Sigmoid colon (tissue), 7 donors: ENCODE data around the gene RHBDL1. TPM values are rescaled to one million over a fixed set of nuclear protein-coding genes. Genes with fewer than 3 reads are reported as not detected.

Source experiments
- DNase-seq: peaks from one replicate; pipeline ENCODE4 v3.0.0-alpha.2; 2019
- H3K27ac ChIP-seq, 4 donors: fragments of 200-600 bp; sonication (generic); one replicate each; pipeline ENCODE4 v1.5.1; 2016 to 2019; ENCODE audit warnings: mild to moderate bottlenecking in 1 of 4
- H3K27me3 ChIP-seq, 3 donors: fragments of 200-600 bp; sonication (generic); one replicate each; pipeline ENCODE4 v1.5.1; 2019; ENCODE audit warnings: mild to moderate bottlenecking in 1 of 3
- H3K36me3 ChIP-seq, 4 donors: fragments of 200-600 bp; sonication (generic); one replicate each; pipeline ENCODE4 v1.5.1; 2016 to 2019
- H3K4me1 ChIP-seq, 4 donors: fragments of 200-600 bp; sonication (generic); one replicate each; pipeline ENCODE4 v1.5.1; 2017 to 2019
- H3K4me3 ChIP-seq, 4 donors: fragments of 200-600 bp; sonication (generic); one replicate each; pipeline ENCODE4 v1.5.1; 2017 to 2019; ENCODE audit warnings: mild to moderate bottlenecking in 2 of 4, moderate library complexity in 1 of 4
- H3K9me3 ChIP-seq, 4 donors: fragments of 200-600 bp in 3 of 4; sonication (generic) in 3 of 4; one replicate each; pipeline versions ENCODE4 v1.5.1 to v1.6.1; 2013 to 2019
- CTCF ChIP-seq, 4 experiments: fragments of 450-650 bp in 3 of 4; fragments of 200-600 bp in 1 of 4; IDR thresholded peaks; one replicate each; pipeline ENCODE4 v1.5.1; 2016 to 2019; ENCODE audit warnings: antibody characterized with exemption in 4 of 4, mild to moderate bottlenecking in 3 of 4, moderate library complexity in 2 of 4
- EP300 ChIP-seq, 4 donors: sonication (generic); formaldehyde crosslinking; IDR thresholded peaks; one replicate each; pipeline ENCODE4 v1.6.1; 2017; ENCODE audit warnings: antibody characterized with exemption in 4 of 4
- POLR2A ChIP-seq, 2 donors: fragments of 450-650 bp; IDR thresholded peaks; one replicate each; pipeline ENCODE4 v1.6.1; 2016; ENCODE audit warnings: antibody characterized with exemption in 2 of 2, mild to moderate bottlenecking in 2 of 2, moderate library complexity in 2 of 2
- POLR2AphosphoS5 ChIP-seq, 4 donors: sonication (generic); formaldehyde crosslinking; IDR thresholded peaks; one replicate each; pipeline ENCODE4 v1.6.1; 2017; ENCODE audit warnings: antibody characterized with exemption in 4 of 4
- WGBS, 2 donors: extraction: QIAGEN DNeasy Blood & Tissue Kit; methylation state at CpG; one replicate each; pipeline ENCODE4 v1.1.7; 2013; 5-methylcytosine and 5-hydroxymethylcytosine counted together
- intact Hi-C: fragments of 100-400 bp; cut with DNase I; formaldehyde crosslinking; loops from one replicate; pipeline ENCODE4 v1.15.1; 2023
- polyA plus RNA-seq, 3 donors: library from polyadenylated mRNA; stranded (reverse); fragments of 200-250 nt; gene quantifications; one replicate each; pipeline ENCODE4 v1.2.3, GENCODE V29; 2013
- total RNA-seq, 4 donors: library from RNA; depleted of rRNA; stranded (reverse); fragments of >200 nt; gene quantifications; one replicate each; pipeline ENCODE4 v1.1.0, GENCODE V29; 2016
- donor health status: healthy with polysubstance abuse.
- donor health status: Bipolar disorder and iron deficiency.
- donor health status: healthy.

RHBDL1 gene
- total and polyA plus RNA-seq, 7 donors = 0.46 to 6.1 (median 1.5) TPM; not detected in 2

- no peak for DNase-seq
- peaks cover 0 to 29% (median 23%) of the 10 kb centered on the region in 4 donors for H3K4me1 ChIP-seq
- no peak overlapping the region for H3K27ac ChIP-seq
- no peaks in the 10 kb centered on the region for H3K9me3 ChIP-seq
- 95 to 96% methylated on average over 13 of the region's 13 CpGs for WGBS, 2 donors
- no peaks in the 10 kb centered on the region for H3K27me3 ChIP-seq
- intact Hi-C loops = loop anchor here (10.0 kb wide), 1 partner anchor 285 kb away; the partner anchor contains the start of gene PGAP6
- peaks cover 33 to 48% (median 39%) of the 10 kb centered on the region in 4 donors for H3K36me3 ChIP-seq
- H3K4me3 ChIP-seq = no peak overlapping the region
- no peak for TF ChIP-seq POLR2A (IDR thresholded peaks at IDR 0.05)
- TF ChIP-seq POLR2AphosphoS5 (IDR thresholded peaks at IDR 0.05) = no peak
- TF ChIP-seq EP300 (IDR thresholded peaks at IDR 0.05) = no peak
- TF ChIP-seq CTCF (IDR thresholded peaks at IDR 0.05) = no peak
Observed at GRCh38 chr16:669666-670065, 5.8 kb upstream of the RHBDL1 start.

- Histone ChIP-seq H3K9me3 (no peaks in the 10 kb centered on the region), H3K4me3 (no peak overlapping the region), H3K36me3 (peaks cover 33 to 48% (median 39%) of the 10 kb centered on the region in 4 donors), H3K27ac (no peak overlapping the region), H3K27me3 (no peaks in the 10 kb centered on the region), H3K4me1 (peaks cover 0 to 40% (median 32%) of the 10 kb centered on the region in 4 donors)
- intact Hi-C loops = no loop called here
- WGBS, 2 donors = 92 to 93% methylated on average over 52 of the region's 52 CpGs
- DNase-seq = no peak
- TF ChIP-seq EP300 (IDR thresholded peaks at IDR 0.05) = no peak
Observed at GRCh38 chr16:670485-671352, 4.8 kb upstream of the RHBDL1 start.

- Histone ChIP-seq H3K27ac (no peak overlapping the region), H3K4me3 (no peak overlapping the region), H3K27me3 (no peaks in the 10 kb centered on the region), H3K36me3 (peaks cover 33 to 48% (median 39%) of the 10 kb centered on the region in 4 donors), H3K9me3 (no peaks in the 10 kb centered on the region), H3K4me1 (peaks cover 0 to 47% (median 36%) of the 10 kb centered on the region in 4 donors)
- intact Hi-C loops = no loop called here
- 86 to 91% methylated on average over 40 of the region's 40 CpGs for WGBS, 2 donors
- no peak for TF ChIP-seq CTCF (IDR thresholded peaks at IDR 0.05)
- no peak for TF ChIP-seq POLR2A (IDR thresholded peaks at IDR 0.05)
- no peak for TF ChIP-seq EP300 (IDR thresholded peaks at IDR 0.05)
- no peak for TF ChIP-seq POLR2AphosphoS5 (IDR thresholded peaks at IDR 0.05)
- no peak for DNase-seq
Observed at GRCh38 chr16:671353-672131, 3.9 kb upstream of the RHBDL1 start.

DNA sequence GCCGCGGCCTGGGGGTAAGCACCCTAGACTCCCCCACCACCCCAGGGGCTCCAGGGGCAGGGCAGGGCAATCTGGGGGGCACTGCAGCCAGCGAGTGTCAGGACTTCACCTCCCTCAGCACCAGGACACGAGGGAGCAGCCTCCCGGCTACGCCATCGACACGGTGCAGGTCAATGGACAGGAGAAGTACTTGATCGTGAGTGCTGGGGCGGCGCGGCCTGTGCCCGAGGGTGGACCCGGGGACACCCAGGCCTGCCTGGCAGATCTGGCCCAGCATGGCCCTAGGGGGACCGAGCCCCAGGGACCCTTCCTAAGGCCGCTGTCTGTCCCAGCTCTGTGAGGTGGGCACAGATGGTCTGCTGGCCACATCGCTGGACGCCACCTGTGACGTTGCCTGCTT is 3.1 kb upstream of the RHBDL1 start:
- Histone ChIP-seq H3K9me3 (no peaks in the 10 kb centered on the region), H3K4me3 (no peak overlapping the region), H3K4me1 (peaks cover 0 to 42% (median 33%) of the 10 kb centered on the region in 4 donors), H3K27ac (no peak overlapping the region), H3K36me3 (peaks cover 33 to 48% (median 39%) of the 10 kb centered on the region in 4 donors), H3K27me3 (no peaks in the 10 kb centered on the region)
- no peak for DNase-seq
- WGBS, 2 donors = 93 to 94% methylated on average over 19 of the region's 19 CpGs
- TF ChIP-seq POLR2A (IDR thresholded peaks at IDR 0.05) = no peak
- TF ChIP-seq CTCF (IDR thresholded peaks at IDR 0.05) = no peak
- no peak for TF ChIP-seq POLR2AphosphoS5 (IDR thresholded peaks at IDR 0.05)
- no peak for TF ChIP-seq EP300 (IDR thresholded peaks at IDR 0.05)
- intact Hi-C loops = no loop called here

GRCh38 chr16:672851-673250 is 2.6 kb upstream of the RHBDL1 start:
- no peak for DNase-seq
- Histone ChIP-seq H3K4me3 (no peak overlapping the region), H3K9me3 (no peaks in the 10 kb centered on the region), H3K27ac (no peak overlapping the region), H3K27me3 (no peaks in the 10 kb centered on the region), H3K36me3 (peaks cover 33 to 48% (median 39%) of the 10 kb centered on the region in 4 donors), H3K4me1 (peaks cover 0 to 38% (median 28%) of the 10 kb centered on the region in 4 donors)
- WGBS, 2 donors = 95 to 96% methylated on average over 21 of the region's 21 CpGs
- intact Hi-C loops = no loop called here
- TF ChIP-seq POLR2AphosphoS5 (IDR thresholded peaks at IDR 0.05) (no peak), POLR2A (IDR thresholded peaks at IDR 0.05) (no peak), CTCF (IDR thresholded peaks at IDR 0.05) (no peak), EP300 (IDR thresholded peaks at IDR 0.05) (no peak)
